MM.1S (cell line): ENCODE results near the gene PPM1F.

Source experiments
- DNase-seq: peaks from one replicate; pipeline ENCODE4 v3.0.0-alpha.2; 2015
- H2AFZ ChIP-seq: fragments of 300-600 bp; sonication (generic); 2 replicates; pipeline ENCODE4 v1.6.0; 2016; ENCODE audit warnings: antibody characterized with exemption, low read length
- H3F3A ChIP-seq: fragments of 300-600 bp; sonication (generic); 2 replicates; pipeline ENCODE4 v1.6.1; 2016; ENCODE audit warnings: mild to moderate bottlenecking, antibody characterized with exemption, low read length, moderate library complexity, mixed read lengths; ENCODE audit not compliant: insufficient read depth
- H3K27ac ChIP-seq: fragments of 300-600 bp; sonication (generic); 2 replicates; pipeline ENCODE4 v1.5.1; 2016; ENCODE audit warnings: mild to moderate bottlenecking, low read length
- H3K27me3 ChIP-seq: fragments of 300-600 bp; sonication (generic); replicated peaks from 2 replicates; pipeline ENCODE4 v1.6.0; 2016; ENCODE audit warnings: low read length; ENCODE audit not compliant: insufficient read depth
- H3K36me3 ChIP-seq: fragments of 300-600 bp; sonication (generic); replicated peaks from 2 replicates; pipeline ENCODE4 v1.6.1; 2016; ENCODE audit warnings: mild to moderate bottlenecking, low read length, mixed read lengths; ENCODE audit not compliant: insufficient read depth
- H3K4me1 ChIP-seq: fragments of 300-600 bp; sonication (generic); 2 replicates; pipeline ENCODE4 v1.6.1; 2016; ENCODE audit warnings: low read length, mixed read lengths
- H3K4me2 ChIP-seq: fragments of 300-600 bp; sonication (generic); 2 replicates; pipeline ENCODE4 v1.6.0; 2016; ENCODE audit warnings: low read depth, low read length
- H3K4me3 ChIP-seq: fragments of 300-600 bp; sonication (generic); 2 replicates; pipeline ENCODE4 v1.5.1; 2016; ENCODE audit warnings: low read length, mixed read lengths
- H3K79me2 ChIP-seq: fragments of 300-600 bp; sonication (generic); 2 replicates; pipeline ENCODE4 v1.6.1; 2016; ENCODE audit warnings: mixed run types, low read length, mixed read lengths
- H3K9ac ChIP-seq: fragments of 300-600 bp; sonication (generic); 2 replicates; pipeline ENCODE4 v1.6.1; 2016; ENCODE audit warnings: low read length, mixed read lengths
- H3K9me2 ChIP-seq: fragments of 300-600 bp; sonication (generic); replicated peaks from 2 replicates; pipeline ENCODE4 v1.6.1; 2016; ENCODE audit warnings: mild to moderate bottlenecking, low read length, mixed read lengths; ENCODE audit not compliant: insufficient read depth
- H3K9me3 ChIP-seq: fragments of 300-600 bp; sonication (generic); replicated peaks from 2 replicates; pipeline ENCODE4 v1.6.1; 2016; ENCODE audit warnings: mild to moderate bottlenecking, low read length, mixed read lengths; ENCODE audit not compliant: insufficient read depth
- H4K20me1 ChIP-seq: fragments of 300-600 bp; sonication (generic); 2 replicates; pipeline ENCODE4 v1.6.1; 2016; ENCODE audit warnings: mild to moderate bottlenecking, low read length, moderate library complexity, mixed read lengths; ENCODE audit not compliant: insufficient read depth
- EZH2 ChIP-seq: fragments of 300-600 bp; sonication (generic); optimal IDR thresholded peaks from 2 replicates; pipeline ENCODE3; 2017; ENCODE audit warnings: low read depth, mild to moderate bottlenecking, antibody characterized with exemption, low read length, mixed read lengths
- EZH2phosphoT487 ChIP-seq: fragments of 300-600 bp; sonication (generic); IDR thresholded peaks from 2 replicates; pipeline ENCODE4 v1.6.1; 2018; ENCODE audit warnings: antibody characterized with exemption, low read length
- TF ChIP-seq, protein P1 (sequence below): fragments of 300-600 bp; sonication (generic); IDR thresholded peaks from 2 replicates; pipeline ENCODE4 v1.5.1; 2016; ENCODE audit warnings: antibody characterized with exemption, low read length, mixed read lengths

PPM1F gene

DNA sequence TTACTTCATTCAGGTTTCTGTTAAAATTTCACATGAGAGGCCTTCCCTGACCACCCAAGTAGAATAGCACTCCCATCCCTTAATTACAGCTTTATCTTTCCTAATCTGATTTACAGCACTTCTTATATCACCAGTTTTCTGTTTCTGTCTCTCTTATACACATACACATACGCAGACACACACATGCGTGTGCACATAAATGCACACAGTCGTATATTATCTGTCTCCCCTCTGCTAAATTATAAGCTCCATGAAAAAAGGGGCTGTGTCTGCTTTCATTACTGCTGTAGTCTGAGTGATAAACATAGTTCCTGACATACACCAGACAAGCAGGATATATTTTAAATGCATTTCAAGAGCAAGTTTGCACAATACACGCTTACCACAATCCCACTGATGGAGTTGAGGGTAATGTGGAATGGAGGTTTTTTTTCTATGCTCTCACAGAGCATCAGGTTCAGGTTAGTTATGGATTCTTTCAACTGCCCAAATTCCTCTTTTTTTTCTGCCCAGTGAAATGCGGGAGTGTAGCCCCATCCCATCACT is 43.6 kb upstream of the PPM1F start:
- Histone ChIP-seq H3K27ac (no peak overlapping the region), H3K9me2 (no peaks in the 10 kb centered on the region), H3K4me3 (no peak overlapping the region), H2AFZ (no peak overlapping the region), H3K79me2 (no peaks in the 10 kb centered on the region), H3K9me3 (no peaks in the 10 kb centered on the region), H3F3A (no peaks in the 10 kb centered on the region), H4K20me1 (no peaks in the 10 kb centered on the region), H3K27me3 (no peaks in the 10 kb centered on the region), H3K36me3 (no peaks in the 10 kb centered on the region), H3K9ac (no peak overlapping the region), H3K4me2 (no peak overlapping the region), H3K4me1 (no peaks in the 10 kb centered on the region)
- TF ChIP-seq, protein P1, sequence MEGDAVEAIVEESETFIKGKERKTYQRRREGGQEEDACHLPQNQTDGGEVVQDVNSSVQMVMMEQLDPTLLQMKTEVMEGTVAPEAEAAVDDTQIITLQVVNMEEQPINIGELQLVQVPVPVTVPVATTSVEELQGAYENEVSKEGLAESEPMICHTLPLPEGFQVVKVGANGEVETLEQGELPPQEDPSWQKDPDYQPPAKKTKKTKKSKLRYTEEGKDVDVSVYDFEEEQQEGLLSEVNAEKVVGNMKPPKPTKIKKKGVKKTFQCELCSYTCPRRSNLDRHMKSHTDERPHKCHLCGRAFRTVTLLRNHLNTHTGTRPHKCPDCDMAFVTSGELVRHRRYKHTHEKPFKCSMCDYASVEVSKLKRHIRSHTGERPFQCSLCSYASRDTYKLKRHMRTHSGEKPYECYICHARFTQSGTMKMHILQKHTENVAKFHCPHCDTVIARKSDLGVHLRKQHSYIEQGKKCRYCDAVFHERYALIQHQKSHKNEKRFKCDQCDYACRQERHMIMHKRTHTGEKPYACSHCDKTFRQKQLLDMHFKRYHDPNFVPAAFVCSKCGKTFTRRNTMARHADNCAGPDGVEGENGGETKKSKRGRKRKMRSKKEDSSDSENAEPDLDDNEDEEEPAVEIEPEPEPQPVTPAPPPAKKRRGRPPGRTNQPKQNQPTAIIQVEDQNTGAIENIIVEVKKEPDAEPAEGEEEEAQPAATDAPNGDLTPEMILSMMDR = no peak
- TF ChIP-seq EZH2 (no peak), EZH2phosphoT487 (no peak)
- no peak for DNase-seq

DNA sequence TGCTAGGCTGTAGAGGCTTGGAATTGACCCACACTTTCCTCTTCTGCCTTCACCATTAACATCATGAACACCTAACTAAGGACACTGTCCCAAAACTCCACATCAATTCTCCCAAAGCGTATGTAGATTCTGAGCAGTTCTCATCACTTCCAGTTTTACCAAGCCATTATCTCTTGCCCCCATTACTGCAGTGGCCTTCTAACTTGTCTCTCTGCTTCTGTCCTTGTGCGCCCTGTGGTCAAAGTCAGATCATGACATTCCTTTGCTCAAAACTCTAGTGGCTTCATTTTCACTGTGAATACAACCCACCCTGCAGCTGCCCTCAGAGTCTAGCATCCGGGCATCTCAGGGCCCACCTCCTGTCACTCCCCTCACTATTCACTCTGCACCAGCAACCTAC is 43.0 kb upstream of the PPM1F start:
- DNase-seq = no peak
- H3K4me1 ChIP-seq = no peaks in the 10 kb centered on the region
- H3K36me3 ChIP-seq = no peaks in the 10 kb centered on the region
- H3K9ac ChIP-seq = no peak overlapping the region
- H3K27me3 ChIP-seq = no peaks in the 10 kb centered on the region
- H3K4me2 ChIP-seq = no peak overlapping the region
- H3K4me3 ChIP-seq = no peak overlapping the region
- no peaks in the 10 kb centered on the region for H3K79me2 ChIP-seq
- no peak overlapping the region for H3K27ac ChIP-seq
- no peaks in the 10 kb centered on the region for H3K9me3 ChIP-seq
- H4K20me1 ChIP-seq = no peaks in the 10 kb centered on the region
- H3F3A ChIP-seq = no peaks in the 10 kb centered on the region
- H2AFZ ChIP-seq = no peak overlapping the region
- TF ChIP-seq, protein P1 = no peak
- TF ChIP-seq EZH2phosphoT487 (no peak), EZH2 (no peak)
- no peaks in the 10 kb centered on the region for H3K9me2 ChIP-seq

DNA sequence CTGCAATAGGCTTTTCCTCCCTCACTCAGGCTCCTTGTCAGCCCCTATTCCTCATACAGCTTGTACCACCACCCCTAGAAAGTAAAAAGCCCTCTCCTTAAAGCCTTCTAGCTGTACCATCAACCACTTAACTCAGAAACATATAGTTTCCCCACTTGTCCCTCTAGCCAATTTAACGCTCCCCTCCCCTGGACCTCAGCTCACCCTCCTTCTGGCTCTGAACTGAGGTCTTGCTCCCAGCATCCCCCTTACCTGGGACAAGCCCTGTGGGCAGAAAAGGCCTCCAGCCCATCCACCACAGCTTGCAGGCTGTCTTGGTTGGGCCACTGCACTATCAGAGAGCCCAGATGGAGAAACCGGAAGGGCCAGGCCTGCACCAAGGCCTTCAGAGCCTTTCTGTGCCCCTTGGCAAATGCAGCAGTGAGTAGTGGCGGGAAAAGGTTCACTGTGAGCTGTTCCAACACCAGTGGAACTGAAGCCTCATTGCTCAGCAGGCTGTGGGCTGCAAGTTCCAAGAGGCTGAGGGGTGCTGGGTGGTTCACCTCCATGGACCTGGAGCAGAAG is 42.3 kb upstream of the PPM1F start:
- Histone ChIP-seq H3F3A (no peaks in the 10 kb centered on the region), H3K4me1 (no peaks in the 10 kb centered on the region), H3K27ac (no peak overlapping the region), H3K4me3 (no peak overlapping the region), H4K20me1 (no peaks in the 10 kb centered on the region), H3K36me3 (no peaks in the 10 kb centered on the region), H3K4me2 (no peak overlapping the region), H3K27me3 (no peaks in the 10 kb centered on the region), H3K9ac (no peak overlapping the region), H3K9me2 (no peaks in the 10 kb centered on the region), H3K9me3 (no peaks in the 10 kb centered on the region), H3K79me2 (no peaks in the 10 kb centered on the region), H2AFZ (no peak overlapping the region)
- no peak for DNase-seq
- TF ChIP-seq EZH2phosphoT487 (no peak), EZH2 (no peak)
- TF ChIP-seq, protein P1 = no peak
